Amniotic stem cell (primary cell): ENCODE data around the gene HIPK3.
"Not testable (repeated sequence)": the region's sequence is repeated elsewhere in the genome, so short reads cannot be mapped to it uniquely, and the experiment has no call there.

ENCODE experiments used
- DNase-seq: peaks from one replicate; lab custom pipeline; 2025; lab: John Stamatoyannopoulos, UW

The HIPK3 gene

DNA sequence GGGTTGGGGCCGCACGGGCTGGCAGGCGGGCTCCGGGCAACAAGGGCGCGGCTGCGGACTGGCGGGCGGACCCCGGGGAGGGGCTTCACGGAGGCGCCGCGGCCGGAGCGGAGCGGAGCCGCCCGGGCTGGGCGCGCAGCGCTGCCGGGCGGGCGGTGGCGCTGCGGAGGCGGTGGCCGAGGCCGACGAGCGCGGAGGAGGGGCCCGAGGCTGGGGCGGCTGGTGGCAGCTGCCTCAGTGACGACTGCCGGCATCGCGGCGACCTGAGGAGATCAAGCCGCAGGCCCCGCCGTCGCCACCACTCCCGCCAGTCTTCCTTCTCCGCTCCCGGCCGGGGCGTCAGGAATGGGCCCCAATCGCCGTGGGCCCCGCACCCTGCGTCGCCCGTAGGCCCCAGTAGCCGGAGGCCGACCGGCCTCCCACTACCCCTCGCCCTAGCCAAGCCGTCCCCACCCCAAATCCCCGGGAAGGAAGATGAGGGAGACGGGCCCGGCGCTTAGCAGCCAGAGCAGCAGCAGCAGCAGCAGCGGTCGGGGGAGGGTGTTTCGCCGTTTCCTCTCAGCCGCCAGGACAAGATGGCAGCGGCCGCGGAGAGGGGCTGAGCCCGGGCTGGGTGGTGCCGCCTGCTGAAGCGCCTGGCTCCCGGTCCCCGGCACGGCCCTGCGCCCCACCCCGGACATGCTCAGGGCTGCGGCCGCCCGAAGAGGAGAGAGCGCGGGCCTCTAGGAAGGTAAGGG, at the start of gene HIPK3:
HIPK3 (plus strand) TSS at position 222 of the 737 bp plus-strand sequence.
- DNase-seq, result peak; percentile 50

- DNase-seq, result no peak
Observed at GRCh38 chr11:33207408-33207985, 49.7 kb upstream of the HIPK3 start.

DNA sequence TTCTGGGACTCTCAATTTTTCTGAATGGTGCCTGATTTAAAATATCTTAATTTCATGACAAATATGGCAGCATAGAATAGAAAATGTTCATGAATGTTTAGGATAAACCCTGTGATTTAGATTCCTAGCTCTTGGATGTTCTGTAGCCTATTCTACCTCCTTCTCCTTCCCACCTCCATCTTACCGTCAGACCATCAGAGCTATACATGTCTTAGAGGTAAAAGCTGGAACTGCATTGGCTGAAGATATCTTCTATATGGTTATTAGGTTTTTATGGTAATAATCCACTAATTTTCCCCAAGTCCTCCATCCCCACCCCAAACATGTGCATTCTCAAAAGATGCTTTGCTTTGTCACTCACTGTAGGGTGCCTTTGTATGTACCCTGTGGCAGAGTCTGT, 49.0 kb upstream of the HIPK3 start:
- no peak for DNase-seq

DNA sequence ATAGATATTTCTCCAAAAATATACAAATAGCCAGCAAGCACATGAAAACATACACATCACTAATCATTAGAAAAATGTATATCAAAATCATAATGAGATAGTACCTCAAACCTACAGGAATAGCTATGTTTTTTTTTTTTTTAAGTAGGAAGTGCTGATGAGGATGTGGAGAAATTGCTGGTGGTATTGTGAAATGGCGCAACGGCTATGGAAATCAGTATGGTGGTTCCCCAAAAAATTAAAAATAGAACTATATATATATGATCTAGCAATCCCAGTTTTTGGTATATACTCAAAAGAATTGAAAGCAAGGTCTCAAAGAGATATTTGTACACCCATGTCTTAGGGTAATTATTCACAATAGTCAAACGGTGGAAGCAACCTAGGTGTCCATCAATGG, 46.0 kb upstream of the HIPK3 start:
- no peak for DNase-seq

- no peak for DNase-seq
Observed at GRCh38 chr11:33211580-33211979, 45.6 kb upstream of the HIPK3 start.

GRCh38 chr11:33214187-33214586, 43.0 kb upstream of the HIPK3 start:
- no peak for DNase-seq

DNA sequence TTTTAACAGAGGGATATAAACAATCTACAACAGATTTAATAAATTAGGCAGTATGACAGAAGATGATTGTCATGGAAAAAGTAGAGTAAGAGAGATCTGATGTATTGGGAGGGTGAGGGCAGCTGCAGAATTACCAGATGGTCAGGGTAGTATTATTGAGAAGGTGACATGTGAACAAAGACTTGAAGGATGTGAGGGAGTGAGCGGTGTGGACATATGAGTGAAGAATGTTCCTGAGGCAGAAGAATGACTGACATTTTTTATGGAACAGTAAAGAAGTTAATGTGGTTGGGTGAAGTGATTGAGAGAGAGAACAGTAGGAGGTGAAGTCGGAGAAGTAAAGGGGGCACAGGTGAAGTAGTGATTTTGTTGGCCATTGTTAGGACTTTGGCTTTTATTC, 42.4 kb upstream of the HIPK3 start:
- DNase-seq, result no peak

DNA sequence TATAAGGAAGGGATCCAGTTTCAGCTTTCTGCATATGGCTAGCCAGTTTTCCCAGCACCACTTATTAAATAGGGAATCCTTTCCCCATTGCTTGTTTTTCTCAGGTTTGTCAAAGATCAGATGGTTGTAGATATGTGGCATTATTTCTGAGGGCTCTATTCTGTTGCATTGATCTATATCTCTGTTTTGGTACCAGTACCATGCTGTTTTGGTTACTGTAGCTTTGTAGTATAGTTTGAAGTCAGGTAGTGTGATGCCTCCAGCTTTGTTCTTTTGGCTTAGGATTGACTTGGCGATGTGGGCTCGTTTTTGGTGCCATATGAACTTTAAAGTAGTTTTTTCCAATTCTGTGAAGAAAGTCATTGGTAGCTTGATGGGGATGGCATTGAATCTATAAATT, 40.5 kb upstream of the HIPK3 start:
- not testable (repeated sequence) for DNase-seq

DNA sequence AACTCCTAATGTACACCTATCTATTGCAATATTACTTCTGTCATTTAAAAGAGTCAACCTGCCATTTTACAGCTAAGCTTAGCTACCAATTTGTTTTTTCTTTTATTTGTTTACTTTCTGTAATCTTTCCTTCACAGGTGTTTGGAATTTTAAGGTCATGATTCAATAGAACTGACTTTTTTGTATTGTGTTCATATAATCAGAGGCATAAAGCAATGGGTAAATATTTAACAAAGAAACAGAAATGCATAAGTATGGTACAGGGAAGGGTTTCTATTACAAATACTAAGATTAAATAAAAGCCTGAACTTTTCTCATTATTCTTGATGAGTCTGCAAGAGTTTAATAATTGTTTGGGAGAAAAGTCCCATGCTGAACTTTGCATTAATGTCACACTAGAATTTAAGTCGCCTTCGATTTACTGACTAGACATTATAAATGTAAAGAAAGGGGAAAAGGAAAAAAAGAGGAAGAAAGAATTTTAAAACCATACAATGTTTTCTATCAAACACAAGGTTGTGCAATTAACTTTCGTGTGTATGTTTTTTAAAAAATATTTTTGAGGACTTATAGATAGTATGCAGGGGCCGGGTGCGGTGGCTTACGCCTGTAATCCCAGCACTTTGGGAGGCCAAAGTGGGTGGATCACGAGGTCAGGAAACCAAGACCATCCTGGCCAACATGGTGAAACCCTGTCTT, 35.0 kb upstream of the HIPK3 start:
- DNase-seq, result no peak

DNA sequence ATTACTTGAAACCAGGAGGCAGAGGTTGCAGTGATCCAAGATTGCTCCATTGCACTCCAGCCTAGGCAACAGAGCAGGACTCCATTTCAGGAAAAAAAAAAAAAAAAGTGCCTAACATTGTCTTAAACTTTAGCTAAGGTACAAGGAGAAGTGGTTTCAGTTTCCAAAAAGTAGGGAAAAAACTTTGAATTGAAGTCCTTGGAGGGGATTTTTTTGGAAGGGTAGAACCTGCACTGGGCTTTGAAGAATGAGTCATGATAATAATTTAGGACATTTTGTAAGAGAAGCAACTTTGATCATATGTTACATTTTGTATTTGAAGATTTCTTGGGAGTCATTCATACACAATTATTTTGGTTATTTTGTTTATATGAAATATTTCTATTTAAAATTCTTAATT, 31.8 kb upstream of the HIPK3 start:
- DNase-seq, result no peak

DNA sequence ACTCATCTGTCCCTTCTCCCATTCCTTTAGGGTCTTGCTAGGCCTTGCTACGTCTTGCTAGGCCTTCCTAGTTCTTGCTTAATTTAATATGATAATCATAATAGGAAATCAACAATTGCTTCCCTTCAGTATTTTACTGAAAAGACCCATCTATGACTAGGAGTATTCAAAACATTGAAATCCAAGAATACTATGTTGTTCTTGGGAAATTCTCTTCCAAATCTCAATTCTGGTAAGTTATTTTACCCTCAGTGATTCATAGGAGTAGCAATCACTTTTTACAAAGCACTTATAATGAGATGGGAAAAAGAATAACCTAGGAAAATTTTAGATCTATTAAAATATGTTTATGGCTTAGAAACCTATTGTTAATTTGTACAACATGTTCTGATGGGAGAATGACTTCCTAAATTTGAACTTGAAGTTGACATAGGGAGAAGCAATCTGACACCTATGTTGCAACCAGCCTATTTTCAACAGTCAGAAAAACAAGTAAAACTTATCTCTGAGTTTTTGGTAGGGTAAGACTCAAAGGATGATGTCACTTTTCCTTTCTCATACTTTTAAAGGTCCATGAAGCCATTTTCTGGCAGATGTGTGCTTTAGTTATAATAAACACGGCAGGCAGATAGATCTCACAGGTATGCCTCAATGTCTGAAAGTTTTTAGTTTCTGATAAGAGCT, 29.5 kb upstream of the HIPK3 start:
- DNase-seq, result no peak

GRCh38 chr11:33234397-33235190, 22.6 kb upstream of the HIPK3 start:
- DNase-seq, result no peak

DNA sequence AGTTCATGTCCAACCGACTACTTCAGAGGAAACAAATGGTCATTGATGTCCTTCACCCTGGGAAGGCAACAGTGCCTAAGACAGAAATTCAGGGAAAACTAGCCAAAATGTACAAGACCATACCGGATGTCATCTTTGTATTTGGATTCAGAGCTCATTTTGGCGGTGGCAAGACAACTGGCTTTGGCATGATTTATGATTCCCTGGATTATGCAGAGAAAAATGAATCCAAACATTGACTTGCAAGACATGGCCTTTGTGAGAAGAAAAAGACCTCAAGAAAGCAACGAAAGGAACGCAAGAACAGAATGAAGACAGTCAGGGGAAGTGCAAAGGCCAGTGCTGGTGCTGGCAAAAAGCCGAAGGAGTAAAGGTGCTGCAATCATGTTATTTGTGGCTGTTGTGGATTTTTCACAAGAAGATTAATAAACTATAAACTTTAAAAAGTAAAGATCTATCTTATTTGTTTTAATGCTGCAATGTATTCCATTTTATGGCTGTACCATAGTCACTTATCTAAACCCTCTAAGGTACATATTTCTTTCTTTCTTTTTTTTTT, 20.1 kb upstream of the HIPK3 start:
- no peak for DNase-seq

GRCh38 chr11:33242575-33242974, 14.6 kb upstream of the HIPK3 start:
- no peak for DNase-seq

DNA sequence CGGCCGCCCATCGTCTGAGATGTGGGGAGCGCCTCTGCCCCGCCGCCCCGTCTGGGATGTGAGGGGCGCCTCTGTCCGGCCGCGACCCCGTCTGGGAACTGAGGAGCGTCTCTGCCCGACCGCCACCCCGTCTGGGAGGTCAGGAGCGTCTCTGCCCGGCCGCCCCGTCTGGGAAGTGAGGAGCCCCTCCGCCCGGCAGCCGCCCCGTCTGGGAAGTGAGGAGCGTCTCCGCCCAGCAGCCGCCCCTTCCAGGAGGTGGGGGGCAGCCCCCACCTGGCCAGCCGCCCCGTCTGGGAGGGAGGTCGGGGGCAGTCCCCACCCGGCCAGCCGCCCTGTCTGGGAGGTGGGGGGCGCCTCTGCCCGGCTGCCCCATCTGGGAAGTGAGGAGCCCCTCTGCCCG, 13.5 kb upstream of the HIPK3 start:
- not testable (repeated sequence) for DNase-seq

GRCh38 chr11:33248416-33248971, 8.7 kb upstream of the HIPK3 start:
- no peak for DNase-seq

DNA sequence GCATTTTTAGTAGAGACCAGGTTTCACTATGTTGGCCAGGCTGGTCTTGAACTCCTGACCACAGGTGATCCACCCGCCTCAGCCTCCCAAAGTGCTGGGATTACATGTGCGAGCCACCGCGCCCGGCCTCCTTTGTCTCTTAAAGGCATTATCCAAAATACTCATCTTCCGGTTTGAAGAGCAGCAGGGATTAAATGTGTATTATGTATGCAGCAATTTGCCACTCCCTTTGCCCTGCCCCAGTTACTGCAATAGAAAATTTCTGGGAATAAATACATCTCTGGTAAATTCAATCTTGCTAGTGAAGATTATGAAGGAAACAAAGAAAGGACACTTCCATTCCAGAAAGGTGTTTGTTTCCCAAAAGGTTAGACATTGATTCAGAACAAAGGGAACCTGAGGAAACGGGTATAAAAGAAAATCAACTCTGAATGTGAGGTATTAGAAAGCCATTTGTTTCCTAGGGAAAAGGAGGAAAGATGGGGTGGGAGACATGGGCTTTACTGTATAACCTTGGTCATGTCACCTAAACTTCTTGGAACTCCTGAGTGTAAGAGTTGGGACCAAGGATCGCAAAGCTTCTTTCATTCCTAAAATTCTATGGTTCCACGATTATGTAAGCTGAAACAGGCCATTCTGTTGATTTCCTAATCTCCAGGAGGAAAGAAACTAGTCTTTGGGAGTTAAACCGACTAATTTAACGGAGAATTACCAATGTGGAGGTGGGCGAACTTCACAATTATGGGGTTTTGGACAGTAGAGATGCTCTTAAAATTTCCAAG, 959 bp upstream of the HIPK3 start:
- DNase-seq, result no peak

- DNase-seq, result no peak
Observed at GRCh38 chr11:33256813-33257159, 395 bp upstream of the HIPK3 start.

- DNase-seq, result peak; percentile 75
Observed at GRCh38 chr11:33257897-33258630, 883 bp downstream of the HIPK3 start.
